Testis (tissue), 3 donors: ENCODE data around the gene CA11. TPM values are rescaled to one million over a fixed set of nuclear protein-coding genes. Genes with fewer than 3 reads are reported as not detected.

Experiments used
- DNase-seq: peaks from one replicate; pipeline ENCODE4 v3.0.0-alpha.2; 2019
- H3K27ac ChIP-seq, 2 donors: fragments of 200-600 bp; sonication (generic); one replicate each; pipeline ENCODE4 v1.5.1; 2019
- H3K27me3 ChIP-seq: fragments of 200-600 bp; sonication (generic); one replicate; pipeline ENCODE4 v1.5.1; 2019
- H3K36me3 ChIP-seq: fragments of 200-600 bp; sonication (generic); one replicate; pipeline ENCODE4 v1.5.1; 2017; ENCODE audit warnings: low read depth; ENCODE audit errors: missing control alignments
- H3K4me1 ChIP-seq: fragments of 200-600 bp; sonication (generic); one replicate; pipeline ENCODE4 v1.5.1; 2019
- H3K4me3 ChIP-seq, 2 donors: fragments of 200-600 bp; sonication (generic); one replicate each; pipeline ENCODE4 v1.5.1; 2017 to 2019
- H3K9me3 ChIP-seq: fragments of 200-600 bp; sonication (generic); one replicate; pipeline ENCODE4 v1.5.1; 2017
- POLR2A ChIP-seq: fragments of 450-650 bp; IDR thresholded peaks from one replicate; pipeline ENCODE4 v1.6.1; 2017; ENCODE audit warnings: antibody characterized with exemption, mild to moderate bottlenecking, moderate library complexity
- WGBS, 2 donors: methylation state at CpG; one replicate each; pipeline ENCODE4 v1.1.5; 2018; 5-methylcytosine and 5-hydroxymethylcytosine counted together
- intact Hi-C: fragments of 100-400 bp; cut with DNase I; formaldehyde crosslinking; loops from one replicate; pipeline ENCODE4 v1.15.1; 2023; ENCODE audit warnings: low total_unique reads
- polyA plus RNA-seq: library from polyadenylated mRNA; stranded (reverse); fragments of 350-450 nt; fragmentation: Illumina TruSeq; extraction: RNeasy Lipid Tissue Mini Kit (QIAGEN cat#74804); gene quantifications from one replicate; pipeline ENCODE4 v1.2.3, GENCODE V29; 2014; ENCODE audit warnings: low read depth, low replicate concordance; ENCODE audit not compliant: insufficient read depth
- total RNA-seq, 2 donors: library from RNA; depleted of rRNA; stranded (reverse); fragments of >200 nt; gene quantifications; one replicate each; pipeline ENCODE4 v1.2.3, GENCODE V29; 2016
- TF ChIP-seq, protein P1 (sequence below), 3 experiments: fragments of 450-650 bp in 2 of 3; fragments of 200-600 bp in 1 of 3; sonication (generic) in 1 of 3; IDR thresholded peaks; one replicate each; pipeline ENCODE4 v1.5.1; 2016 to 2019; ENCODE audit warnings: antibody characterized with exemption in 3 of 3, mild to moderate bottlenecking in 2 of 3, moderate library complexity in 1 of 3

The CA11 gene
- total and polyA plus RNA-seq, 3 donors from 2014 or later = 6.3 to 20.0 (median 6.8) TPM

DNA sequence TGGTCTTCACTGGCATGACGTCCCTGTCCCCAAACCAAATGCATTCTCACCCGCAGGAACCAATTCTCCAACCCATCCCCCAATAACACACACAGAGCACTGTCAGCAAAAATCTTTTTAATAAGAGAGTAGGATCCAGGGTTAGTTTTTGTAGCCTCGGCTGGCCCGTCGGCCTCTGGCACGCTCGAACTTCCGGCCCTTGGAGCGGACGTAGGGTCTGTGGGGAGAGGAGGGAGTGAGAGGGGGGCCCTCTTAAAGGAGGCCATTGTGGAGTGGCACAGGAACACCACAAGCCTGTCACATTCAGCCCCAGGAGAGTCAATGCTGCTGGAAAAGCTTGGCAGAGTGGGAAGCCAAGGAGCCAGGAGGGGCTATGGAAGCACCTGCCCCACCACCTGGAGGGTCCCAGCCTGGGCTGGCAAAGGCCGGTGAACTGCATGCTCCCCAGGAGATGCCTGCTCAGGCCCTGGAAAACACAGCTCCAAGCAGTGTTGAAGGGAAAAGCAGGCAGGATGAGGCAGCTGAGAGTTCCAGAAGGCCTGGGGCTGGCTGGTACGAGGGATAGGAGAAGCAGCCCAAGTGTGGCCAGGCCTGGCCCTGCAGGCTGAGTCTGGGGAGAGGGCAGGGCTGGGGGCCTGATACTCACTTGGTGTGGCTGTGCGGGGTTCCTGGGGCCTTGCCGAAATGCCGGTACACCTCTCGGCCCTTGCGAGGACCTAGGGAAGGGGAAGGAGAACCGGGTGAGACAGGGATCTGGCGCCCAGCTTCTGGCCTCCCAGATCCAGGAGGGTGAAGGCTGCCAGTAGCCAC, 30.6 kb downstream of the CA11 start:
- Histone ChIP-seq H3K9me3 (no peaks in the 10 kb centered on the region), H3K36me3 (no peaks in the 10 kb centered on the region), H3K4me3 (no peak overlapping the region), H3K27ac (no peak overlapping the region), H3K27me3 (no peaks in the 10 kb centered on the region), H3K4me1 (peaks cover 23% of the 10 kb centered on the region)
- intact Hi-C loops = no loop called here
- WGBS, 2 donors = 65 to 79% methylated on average over 19 of the region's 19 CpGs
- DNase-seq = no peak
- TF ChIP-seq, protein P1, sequence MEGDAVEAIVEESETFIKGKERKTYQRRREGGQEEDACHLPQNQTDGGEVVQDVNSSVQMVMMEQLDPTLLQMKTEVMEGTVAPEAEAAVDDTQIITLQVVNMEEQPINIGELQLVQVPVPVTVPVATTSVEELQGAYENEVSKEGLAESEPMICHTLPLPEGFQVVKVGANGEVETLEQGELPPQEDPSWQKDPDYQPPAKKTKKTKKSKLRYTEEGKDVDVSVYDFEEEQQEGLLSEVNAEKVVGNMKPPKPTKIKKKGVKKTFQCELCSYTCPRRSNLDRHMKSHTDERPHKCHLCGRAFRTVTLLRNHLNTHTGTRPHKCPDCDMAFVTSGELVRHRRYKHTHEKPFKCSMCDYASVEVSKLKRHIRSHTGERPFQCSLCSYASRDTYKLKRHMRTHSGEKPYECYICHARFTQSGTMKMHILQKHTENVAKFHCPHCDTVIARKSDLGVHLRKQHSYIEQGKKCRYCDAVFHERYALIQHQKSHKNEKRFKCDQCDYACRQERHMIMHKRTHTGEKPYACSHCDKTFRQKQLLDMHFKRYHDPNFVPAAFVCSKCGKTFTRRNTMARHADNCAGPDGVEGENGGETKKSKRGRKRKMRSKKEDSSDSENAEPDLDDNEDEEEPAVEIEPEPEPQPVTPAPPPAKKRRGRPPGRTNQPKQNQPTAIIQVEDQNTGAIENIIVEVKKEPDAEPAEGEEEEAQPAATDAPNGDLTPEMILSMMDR (IDR thresholded peaks at IDR 0.05) = no peak
- no peak for TF ChIP-seq POLR2A

DNA sequence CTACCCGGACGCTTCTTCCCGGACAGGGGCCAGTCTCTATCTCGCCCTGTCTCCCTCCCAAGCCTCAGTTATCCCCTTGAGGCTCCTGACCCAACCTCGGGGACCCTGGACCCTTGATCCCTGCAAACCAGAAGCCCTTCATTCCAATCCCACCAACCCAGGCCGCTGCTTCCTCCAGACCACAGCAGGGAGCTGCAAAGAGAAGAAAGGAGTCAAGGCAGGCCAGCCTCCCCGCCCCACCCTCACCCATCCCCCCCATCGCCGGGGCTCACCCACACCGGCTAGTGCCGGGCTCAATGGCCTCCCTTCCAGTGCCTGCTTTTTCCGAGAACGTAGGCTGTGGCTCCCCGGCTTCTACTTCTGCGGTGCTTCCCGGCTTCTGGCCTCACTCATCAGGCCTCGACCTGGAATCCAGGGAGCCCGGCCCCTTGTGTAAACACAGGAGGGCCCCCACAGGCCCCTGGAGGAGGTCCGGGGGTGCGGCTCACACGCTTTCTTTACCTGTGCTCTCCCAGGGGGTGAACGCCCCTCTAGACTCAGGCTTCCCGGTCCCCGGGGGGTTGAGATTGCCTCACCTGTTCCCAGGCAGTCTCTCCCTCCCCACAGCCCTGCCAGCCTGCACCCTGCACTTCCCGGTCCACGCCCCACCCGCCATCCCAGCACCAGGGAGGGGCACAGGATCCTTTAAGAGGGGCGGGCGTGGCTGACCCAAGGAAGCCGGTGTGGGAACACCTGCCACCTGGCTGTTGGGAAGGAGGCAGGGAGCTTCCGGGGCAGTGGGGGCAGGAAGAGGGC, 31.4 kb downstream of the CA11 start, which contains the start of gene FAM83E:
Gene FAM83E (minus strand): TSS at position 641 of the 795 bp plus-strand sequence. CDS start 1,704 bp downstream, outside the sequence.
- intact Hi-C loops = no loop called here
- Histone ChIP-seq H3K9me3 (no peaks in the 10 kb centered on the region), H3K4me1 (peaks cover 17% of the 10 kb centered on the region), H3K36me3 (no peaks in the 10 kb centered on the region), H3K27ac (no peak within 1 kb of the TSS), H3K4me3 (no peak within 1 kb of the TSS), H3K27me3 (no peaks in the 10 kb centered on the region)
- no peak for DNase-seq
- TF ChIP-seq, protein P1 (IDR thresholded peaks at IDR 0.05) = no peak
- TF ChIP-seq POLR2A = no peak
- 64 to 68% methylated on average over 25 to 31 of the region's 31 CpGs for WGBS, 2 donors

DNA sequence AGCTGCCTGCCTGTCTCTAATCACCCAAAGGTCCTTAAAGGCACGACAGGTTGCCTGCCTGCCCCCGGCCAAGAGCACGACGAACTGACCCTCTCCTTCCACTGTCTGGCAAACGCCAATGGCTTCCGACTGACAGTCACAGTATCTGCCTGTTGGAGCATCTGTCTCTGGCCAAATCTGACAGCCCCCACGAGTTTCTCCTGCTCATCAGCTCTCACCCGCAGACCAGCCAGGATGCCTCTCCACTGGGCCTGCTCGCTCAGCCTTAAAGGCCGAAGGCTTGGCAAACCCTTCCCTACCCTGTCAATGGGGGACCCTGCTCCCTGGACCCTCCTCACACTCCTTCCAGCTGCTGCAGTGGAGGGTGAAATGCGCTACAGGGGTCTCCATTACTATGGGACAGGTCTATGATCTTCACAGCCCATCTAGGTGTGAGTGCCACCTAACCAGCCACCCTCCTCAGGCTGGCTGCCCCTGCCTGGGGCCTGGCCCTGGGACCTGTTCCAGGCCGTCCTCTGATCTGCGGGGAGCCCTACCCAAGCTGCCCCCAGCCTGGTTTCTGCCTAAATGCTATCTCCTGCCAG, 32.0 kb downstream of the CA11 start:
- Histone ChIP-seq H3K27me3 (no peaks in the 10 kb centered on the region), H3K4me1 (peaks cover 16% of the 10 kb centered on the region), H3K36me3 (no peaks in the 10 kb centered on the region), H3K4me3 (no peak overlapping the region), H3K9me3 (no peaks in the 10 kb centered on the region), H3K27ac (no peak overlapping the region)
- TF ChIP-seq, protein P1 (IDR thresholded peaks at IDR 0.05) = no peak
- no peak for TF ChIP-seq POLR2A
- intact Hi-C loops = no loop called here
- no peak for DNase-seq
- WGBS, 2 donors = 68 to 73% methylated on average over 5 to 13 of the region's 13 CpGs

DNA sequence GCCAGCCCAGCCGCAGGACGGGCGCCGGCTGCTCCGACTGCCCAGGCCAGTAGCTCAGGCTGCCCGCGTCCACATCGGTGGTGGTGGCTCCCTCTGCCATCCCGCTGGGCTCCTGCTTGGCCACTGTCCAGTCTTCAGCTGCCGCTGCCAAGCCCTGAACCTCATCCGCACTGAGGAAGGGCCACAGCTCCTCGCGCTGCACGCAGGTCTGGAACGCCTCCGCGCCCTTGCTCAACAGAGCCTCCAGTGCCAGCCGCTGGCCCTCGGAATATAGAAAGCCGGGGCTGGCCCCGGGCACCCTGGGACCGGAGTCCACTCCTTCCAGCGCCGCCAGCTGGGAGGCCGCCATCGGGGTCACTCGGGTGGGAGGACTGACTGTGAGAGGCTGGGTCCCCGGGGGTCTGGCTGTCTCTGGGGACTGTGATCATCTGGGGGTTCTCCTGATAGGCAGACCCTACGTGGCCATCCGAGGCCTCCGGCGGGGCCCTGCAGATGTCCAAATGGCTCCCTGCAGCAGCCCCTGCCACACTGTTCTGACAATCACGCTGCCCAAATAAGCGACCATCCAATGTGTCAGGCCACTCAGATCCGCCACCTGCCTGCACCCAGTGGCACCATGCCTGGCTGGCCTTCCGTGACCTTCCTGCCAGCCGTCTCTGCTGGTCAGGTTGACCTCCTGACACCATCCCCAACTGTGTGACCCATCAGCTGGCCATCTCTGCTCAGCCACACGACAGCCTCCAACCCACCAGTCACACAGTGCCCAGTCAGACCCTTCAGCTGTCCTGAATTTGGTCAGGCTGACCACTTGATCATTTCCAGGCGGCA, 32.7 kb downstream of the CA11 start:
- Histone ChIP-seq H3K36me3 (no peaks in the 10 kb centered on the region), H3K4me1 (peaks cover 16% of the 10 kb centered on the region), H3K27ac (no peak overlapping the region), H3K4me3 (no peak overlapping the region), H3K9me3 (no peaks in the 10 kb centered on the region), H3K27me3 (no peaks in the 10 kb centered on the region)
- 88% methylated on average over 19 to 39 of the region's 39 CpGs for WGBS, 2 donors
- TF ChIP-seq, protein P1 (IDR thresholded peaks at IDR 0.05) = no peak
- no peak for TF ChIP-seq POLR2A
- intact Hi-C loops = no loop called here
- DNase-seq = no peak
